AG09309 (cell line): ENCODE measurements around the gene WDR44.

Experiments
- DNase-seq: peaks from one replicate; pipeline ENCODE4 v3.0.0-alpha.2; 2010; ENCODE audit warnings: low read depth
- H3K4me3 ChIP-seq: 2 replicates; pipeline ENCODE4 v1.5.1; 2011; ENCODE audit warnings: mild to moderate bottlenecking, low read depth, low read length, moderate library complexity; ENCODE audit not compliant: control insufficient read depth
- CTCF ChIP-seq: IDR thresholded peaks from 2 replicates; pipeline ENCODE4 v1.5.1; 2011; ENCODE audit warnings: mild to moderate bottlenecking, low read depth, low read length, inconsistent platforms; ENCODE audit not compliant: insufficient read depth, control insufficient read depth; ENCODE audit errors: missing control alignments

WDR44 gene

GRCh38 chrX:118499295-118499694 lies 153.4 kb downstream of the WDR44 start:
- no peak for TF ChIP-seq CTCF
- no peak for DNase-seq
- no peak overlapping the region for H3K4me3 ChIP-seq
